GM19372 (cell line): ENCODE data around the gene JAZF1.
"Not testable (repeated sequence)": the region's sequence is repeated elsewhere in the genome, so short reads cannot be mapped to it uniquely, and the experiment has no call there.

Source experiments
- ATAC-seq: cut with Tn5 transposase; IDR thresholded peaks from one replicate; pipeline ENCODE4 v1.9.1; 2021; ENCODE audit warnings: mild to moderate bottlenecking, low read depth, moderate library complexity; ENCODE audit not compliant: unreplicated experiment

The JAZF1 gene

GRCh38 chr7:27866828-27867672 lies 313.5 kb downstream of the JAZF1 start:
- no peak for ATAC-seq

DNA sequence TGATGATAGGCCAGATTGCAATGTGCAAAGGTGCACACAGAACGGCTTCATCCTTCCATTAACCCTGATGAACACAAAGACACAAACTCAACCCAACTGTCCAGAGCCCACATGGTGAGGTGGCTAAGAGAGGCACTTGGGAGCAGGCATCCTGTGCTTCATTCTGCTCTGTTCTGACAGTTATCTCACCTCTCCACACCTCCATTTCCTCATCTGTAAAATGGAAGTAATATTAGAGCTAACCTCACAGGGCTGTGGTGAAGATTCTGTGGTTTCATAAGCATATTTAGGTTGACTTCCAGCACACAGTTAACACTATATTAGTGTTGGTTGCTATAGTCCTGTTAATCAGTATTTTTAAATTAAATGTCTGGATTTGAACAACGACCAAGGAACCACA lies 314.3 kb downstream of the JAZF1 start:
- no peak for ATAC-seq

DNA sequence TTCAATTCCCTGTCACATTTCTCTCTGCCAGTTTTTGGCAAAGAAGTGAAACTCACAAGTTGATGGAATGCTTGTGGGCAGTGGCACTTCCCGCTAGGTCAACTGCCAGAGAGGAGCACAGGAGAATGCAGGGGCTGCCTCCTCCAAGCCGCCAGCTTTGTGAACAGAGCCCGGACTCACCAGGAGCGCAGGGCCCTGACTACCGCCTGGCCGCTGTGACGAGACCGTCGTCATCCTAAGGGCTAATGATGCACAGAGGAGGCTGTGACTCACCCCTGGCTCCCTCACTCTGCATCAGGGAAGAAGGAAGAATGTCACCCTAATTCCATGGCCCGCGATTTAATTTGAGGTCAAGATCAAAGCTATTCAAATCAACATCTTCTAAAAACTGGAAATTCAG lies 316.7 kb downstream of the JAZF1 start:
- no peak for ATAC-seq

GRCh38 chr7:27861747-27862146 lies 318.8 kb downstream of the JAZF1 start:
- ATAC-seq: no peak

GRCh38 chr7:27860800-27861199 lies 319.8 kb downstream of the JAZF1 start:
- ATAC-seq: no peak

GRCh38 chr7:27856703-27857485 lies 323.7 kb downstream of the JAZF1 start:
- not testable (repeated sequence) for ATAC-seq

DNA sequence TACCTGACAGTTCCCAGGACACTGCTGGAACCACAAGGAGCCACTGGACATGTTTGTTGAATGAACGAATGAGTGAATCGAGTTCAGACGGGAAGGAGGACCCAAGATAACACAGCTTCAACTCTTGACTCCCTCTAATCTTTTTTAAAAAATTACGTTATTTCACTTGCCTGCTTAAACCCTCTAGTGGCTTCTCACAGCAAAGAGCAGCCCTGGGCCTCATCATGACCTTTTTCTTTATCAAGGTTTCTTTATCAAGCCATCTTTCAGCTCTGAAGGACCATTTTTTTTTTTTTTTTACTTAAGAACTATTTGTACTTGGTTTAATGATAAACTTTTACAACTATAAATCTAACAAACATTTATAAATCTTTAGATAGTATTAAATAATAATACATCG lies 330.1 kb downstream of the JAZF1 start:
- ATAC-seq: no peak

DNA sequence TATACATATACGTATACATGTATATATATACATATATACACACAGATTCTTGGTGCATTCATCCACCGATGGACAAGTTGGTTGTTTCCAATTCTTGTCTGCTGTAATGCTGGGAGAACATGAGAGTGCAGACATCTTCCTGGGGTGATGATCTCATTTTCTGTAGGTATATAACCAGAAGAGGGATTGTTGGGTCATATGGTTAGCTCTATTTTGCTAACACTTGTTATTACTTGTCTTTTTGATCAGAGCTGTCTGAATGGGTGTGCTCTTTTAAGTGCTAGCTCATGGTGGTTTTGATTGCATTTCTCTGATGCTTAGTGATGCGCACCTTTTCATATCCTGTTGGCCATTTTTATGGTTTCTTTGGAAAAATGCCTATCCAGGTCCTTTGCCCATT lies 334.2 kb downstream of the JAZF1 start:
- ATAC-seq: no peak

- no peak for ATAC-seq
These were observed 336.9 kb downstream of the JAZF1 start for GRCh38 chr7:27843584-27844305.

- no peak for ATAC-seq
These were observed 337.7 kb downstream of the JAZF1 start for GRCh38 chr7:27842851-27843250.

GRCh38 chr7:27842094-27842692 lies 338.4 kb downstream of the JAZF1 start:
- no peak for ATAC-seq

GRCh38 chr7:27840760-27841364 lies 339.7 kb downstream of the JAZF1 start:
- ATAC-seq: no peak

GRCh38 chr7:27840313-27840712 lies 340.3 kb downstream of the JAZF1 start:
- ATAC-seq: no peak

DNA sequence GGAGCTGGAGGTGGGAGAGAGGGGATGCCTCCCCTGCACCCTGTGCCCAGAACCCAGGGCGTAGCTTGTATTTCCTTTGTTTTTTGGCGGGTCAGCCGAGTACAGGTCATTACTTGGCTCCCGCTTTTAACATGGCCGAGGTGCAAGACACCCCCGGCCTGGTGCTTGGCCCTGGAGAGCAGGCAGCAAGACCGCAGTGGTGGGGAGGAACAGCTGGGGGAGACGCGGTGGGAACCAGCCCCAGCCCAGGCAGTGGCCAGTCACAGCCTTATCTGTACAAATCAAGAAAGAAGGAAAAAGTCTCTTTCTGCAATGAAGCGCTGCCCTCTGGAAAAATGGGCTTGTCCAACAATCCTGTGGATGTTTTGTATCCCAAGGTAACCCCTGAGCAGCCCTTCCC lies 341.5 kb downstream of the JAZF1 start:
- ATAC-seq: no peak

- no peak for ATAC-seq
These were observed 344.1 kb downstream of the JAZF1 start for GRCh38 chr7:27836536-27836935.

GRCh38 chr7:27835376-27835775 lies 345.2 kb downstream of the JAZF1 start:
- ATAC-seq: no peak

DNA sequence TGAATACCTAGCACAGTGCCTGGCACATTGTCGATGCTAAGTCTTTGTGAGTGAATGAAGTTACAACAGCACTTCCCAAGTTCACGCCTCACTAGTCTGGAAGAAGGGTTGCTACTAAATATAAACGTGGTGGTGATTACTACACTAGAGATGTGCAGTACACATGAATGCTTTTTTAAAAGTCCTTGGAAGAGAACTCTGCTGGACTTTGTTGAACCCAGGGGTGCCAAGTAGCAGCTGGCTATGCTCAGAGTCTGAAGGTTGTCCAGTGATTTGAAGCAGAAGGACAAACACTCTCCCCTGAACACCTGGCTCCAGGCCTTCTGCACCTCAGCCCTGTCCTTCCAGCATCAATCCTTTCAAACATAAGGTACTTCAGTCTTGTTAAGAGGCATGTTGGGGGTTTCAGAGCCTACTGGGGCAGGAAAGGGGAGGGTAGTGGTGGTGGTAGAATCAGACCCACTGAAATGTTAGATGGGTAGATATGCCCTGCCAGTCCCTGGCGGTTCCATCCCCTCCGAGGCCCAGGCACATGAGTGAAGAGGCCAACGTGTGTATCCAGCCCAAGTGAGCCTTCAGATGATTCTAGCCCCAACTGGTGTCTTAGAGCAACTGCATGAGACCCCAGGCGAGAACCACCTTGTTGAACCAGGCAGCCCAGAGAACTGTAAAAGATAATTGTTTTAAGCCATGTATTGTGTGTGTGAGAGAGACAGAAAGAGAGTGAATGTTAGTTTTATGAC lies 346.2 kb downstream of the JAZF1 start:
- no peak for ATAC-seq

DNA sequence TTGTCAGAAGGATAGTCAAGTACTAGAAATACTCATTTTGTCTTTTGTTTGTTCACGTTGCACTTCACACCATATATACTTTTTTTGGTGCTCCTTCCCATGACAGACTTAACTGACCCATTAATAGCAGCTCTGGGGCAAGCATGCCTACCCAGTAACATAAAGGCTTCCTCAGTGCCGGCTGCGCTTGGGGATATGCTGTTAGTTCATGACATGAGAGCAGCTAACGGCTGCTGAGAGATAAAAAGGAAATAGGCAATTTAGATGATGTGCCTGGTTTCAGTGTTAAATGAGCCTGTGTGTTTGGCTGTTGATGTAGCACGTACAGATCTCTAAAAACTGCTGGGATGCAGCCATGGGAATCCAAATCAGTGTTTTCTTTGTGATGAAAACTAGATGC lies 354.2 kb downstream of the JAZF1 start:
- ATAC-seq: no peak

DNA sequence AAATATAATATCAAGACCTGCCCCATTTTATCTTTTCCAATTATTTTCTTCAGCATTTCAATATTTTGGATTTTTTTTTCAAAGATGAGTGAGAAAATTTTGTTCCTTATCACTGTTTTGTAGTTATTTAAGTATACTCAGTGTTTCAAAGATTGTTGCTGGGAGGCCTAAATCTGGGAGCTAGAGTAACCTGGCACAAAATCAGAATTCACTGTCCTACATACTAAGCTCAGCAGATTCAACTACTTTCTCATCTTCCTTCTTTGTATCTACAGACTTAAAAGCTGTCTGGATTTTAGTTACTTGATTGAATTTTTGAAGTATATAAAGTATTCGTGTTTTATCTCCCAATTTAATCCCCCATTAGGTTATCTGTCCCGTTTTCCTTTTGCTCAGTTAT lies 354.7 kb downstream of the JAZF1 start:
- no peak for ATAC-seq

GRCh38 chr7:27822245-27822644 lies 358.4 kb downstream of the JAZF1 start:
- no peak for ATAC-seq
